Mammary epithelial cell (primary cell): ENCODE results near the gene OR51L1.

Experiments
- CTCF ChIP-seq, 2 donors: IDR thresholded peaks in 1 of 2; conservative IDR thresholded peaks in 1 of 2; 2 replicates each; pipeline ENCODE4 v1.5.1; 2011 to 2012; ENCODE audit warnings: inconsistent platforms in 2 of 2, low read length in 2 of 2, mild to moderate bottlenecking in 2 of 2, control low read depth in 1 of 2, low read depth in 1 of 2; ENCODE audit not compliant: insufficient read depth in 1 of 2; ENCODE audit errors: extremely low read depth in 1 of 2
- EZH2 ChIP-seq: IDR thresholded peaks from 2 replicates; pipeline ENCODE4 v1.6.1; 2012; ENCODE audit warnings: low read length, inconsistent platforms, borderline replicate concordance

DNA sequence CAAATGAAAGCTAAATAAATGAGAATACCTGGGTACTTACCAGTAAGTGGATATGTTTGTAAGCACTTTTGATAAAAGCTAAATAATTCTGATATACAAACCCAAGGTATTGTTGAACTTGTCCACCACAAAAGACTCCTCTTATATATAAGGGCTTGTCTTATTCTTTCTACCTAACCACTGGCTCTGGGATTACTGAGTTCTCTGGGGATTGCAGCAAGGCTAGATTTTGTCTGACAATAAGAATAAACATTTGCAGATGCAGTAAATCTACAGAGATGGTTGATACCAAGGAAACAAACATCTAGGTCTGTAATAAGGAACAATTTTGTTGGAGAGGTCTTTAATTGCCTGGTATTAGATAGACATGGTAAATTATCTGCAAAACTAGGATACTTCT is 47.1 kb upstream of the OR51L1 start, which contains the start of gene OR51A4:
- no peak for TF ChIP-seq CTCF (conservative IDR thresholded peaks at IDR 0.05 in 1 of 2, IDR thresholded peaks at IDR 0.05 in 1 of 2; ENCODE audit: extremely low read depth in 1 of 2, insufficient read depth in 1 of 2, low read depth in 1 of 2, low read length in 2 of 2)
- no peak for TF ChIP-seq EZH2
